ENCODE results near the gene FOXD4.
"Not testable (repeated sequence)": the region's sequence is repeated elsewhere in the genome, so short reads cannot be mapped to it uniquely, and the experiment has no call there.

- TF ChIP-seq, protein P1, sequence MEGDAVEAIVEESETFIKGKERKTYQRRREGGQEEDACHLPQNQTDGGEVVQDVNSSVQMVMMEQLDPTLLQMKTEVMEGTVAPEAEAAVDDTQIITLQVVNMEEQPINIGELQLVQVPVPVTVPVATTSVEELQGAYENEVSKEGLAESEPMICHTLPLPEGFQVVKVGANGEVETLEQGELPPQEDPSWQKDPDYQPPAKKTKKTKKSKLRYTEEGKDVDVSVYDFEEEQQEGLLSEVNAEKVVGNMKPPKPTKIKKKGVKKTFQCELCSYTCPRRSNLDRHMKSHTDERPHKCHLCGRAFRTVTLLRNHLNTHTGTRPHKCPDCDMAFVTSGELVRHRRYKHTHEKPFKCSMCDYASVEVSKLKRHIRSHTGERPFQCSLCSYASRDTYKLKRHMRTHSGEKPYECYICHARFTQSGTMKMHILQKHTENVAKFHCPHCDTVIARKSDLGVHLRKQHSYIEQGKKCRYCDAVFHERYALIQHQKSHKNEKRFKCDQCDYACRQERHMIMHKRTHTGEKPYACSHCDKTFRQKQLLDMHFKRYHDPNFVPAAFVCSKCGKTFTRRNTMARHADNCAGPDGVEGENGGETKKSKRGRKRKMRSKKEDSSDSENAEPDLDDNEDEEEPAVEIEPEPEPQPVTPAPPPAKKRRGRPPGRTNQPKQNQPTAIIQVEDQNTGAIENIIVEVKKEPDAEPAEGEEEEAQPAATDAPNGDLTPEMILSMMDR (IDR thresholded peaks at IDR 0.05), result not testable (repeated sequence)
- not testable (repeated sequence) for TF ChIP-seq POLR2A, EP300 (IDR thresholded peaks at IDR 0.05)
Measured at GRCh38 chr9:73076-73899, 44.9 kb downstream of the FOXD4 start.
